Measurements from ENCODE around the gene SLC15A4. TPM values are rescaled to one million over a fixed set of nuclear protein-coding genes. Genes with fewer than 3 reads are reported as not detected.

Gene SLC15A4
- total RNA-seq, 2 donors from 2014 or later: 28.2 to 39.5 TPM

- no peaks in the 10 kb centered on the region for H3K27me3 ChIP-seq (ENCODE audit: control insufficient read depth, insufficient read depth, low read length, poor library complexity, severe bottlenecking)
- peak overlapping the region; percentile 37 for H3K4me3 ChIP-seq (ENCODE audit: low read length)
- peak; percentile 71 for DNase-seq
- H3K27ac ChIP-seq (ENCODE audit: low read depth, low read length): no peak overlapping the region
- H3K4me1 ChIP-seq (ENCODE audit: control insufficient read depth, insufficient read depth, low read length): peaks cover 6% of the 10 kb centered on the region
- H3K27me3 Mint-ChIP-seq (ENCODE audit: insufficient read depth): no peaks in the 10 kb centered on the region
- TF ChIP-seq, protein P1, sequence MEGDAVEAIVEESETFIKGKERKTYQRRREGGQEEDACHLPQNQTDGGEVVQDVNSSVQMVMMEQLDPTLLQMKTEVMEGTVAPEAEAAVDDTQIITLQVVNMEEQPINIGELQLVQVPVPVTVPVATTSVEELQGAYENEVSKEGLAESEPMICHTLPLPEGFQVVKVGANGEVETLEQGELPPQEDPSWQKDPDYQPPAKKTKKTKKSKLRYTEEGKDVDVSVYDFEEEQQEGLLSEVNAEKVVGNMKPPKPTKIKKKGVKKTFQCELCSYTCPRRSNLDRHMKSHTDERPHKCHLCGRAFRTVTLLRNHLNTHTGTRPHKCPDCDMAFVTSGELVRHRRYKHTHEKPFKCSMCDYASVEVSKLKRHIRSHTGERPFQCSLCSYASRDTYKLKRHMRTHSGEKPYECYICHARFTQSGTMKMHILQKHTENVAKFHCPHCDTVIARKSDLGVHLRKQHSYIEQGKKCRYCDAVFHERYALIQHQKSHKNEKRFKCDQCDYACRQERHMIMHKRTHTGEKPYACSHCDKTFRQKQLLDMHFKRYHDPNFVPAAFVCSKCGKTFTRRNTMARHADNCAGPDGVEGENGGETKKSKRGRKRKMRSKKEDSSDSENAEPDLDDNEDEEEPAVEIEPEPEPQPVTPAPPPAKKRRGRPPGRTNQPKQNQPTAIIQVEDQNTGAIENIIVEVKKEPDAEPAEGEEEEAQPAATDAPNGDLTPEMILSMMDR (conservative IDR thresholded peaks at IDR 0.05): no peak
- no peaks in the 10 kb centered on the region for H3K9me3 Mint-ChIP-seq
- H3K36me3 Mint-ChIP-seq (ENCODE audit: low read depth): peaks cover 20% of the 10 kb centered on the region
- no peaks in the 10 kb centered on the region for H3K9me3 ChIP-seq (ENCODE audit: control insufficient read depth, low read length)
- H3K4me1 Mint-ChIP-seq: peaks cover 36% of the 10 kb centered on the region
- H3K4me3 Mint-ChIP-seq: no peak overlapping the region
- H3K36me3 ChIP-seq (ENCODE audit: control insufficient read depth, insufficient read depth, low read length): peaks cover 36% of the 10 kb centered on the region
- peak overlapping the region; percentile 68 for H3K27ac Mint-ChIP-seq
- H3K9ac ChIP-seq (ENCODE audit: extremely low read depth, low read length, poor library complexity, severe bottlenecking): no peak overlapping the region
- WGBS, 2 experiments (ENCODE audit: insufficient coverage in 1 of 2, insufficient read length in 1 of 2): 84 to 88% methylated on average over 14 to 16 of the region's 16 CpGs
Measured at GRCh38 chr12:128819293-128820144, 4.2 kb downstream of the SLC15A4 start.

DNA sequence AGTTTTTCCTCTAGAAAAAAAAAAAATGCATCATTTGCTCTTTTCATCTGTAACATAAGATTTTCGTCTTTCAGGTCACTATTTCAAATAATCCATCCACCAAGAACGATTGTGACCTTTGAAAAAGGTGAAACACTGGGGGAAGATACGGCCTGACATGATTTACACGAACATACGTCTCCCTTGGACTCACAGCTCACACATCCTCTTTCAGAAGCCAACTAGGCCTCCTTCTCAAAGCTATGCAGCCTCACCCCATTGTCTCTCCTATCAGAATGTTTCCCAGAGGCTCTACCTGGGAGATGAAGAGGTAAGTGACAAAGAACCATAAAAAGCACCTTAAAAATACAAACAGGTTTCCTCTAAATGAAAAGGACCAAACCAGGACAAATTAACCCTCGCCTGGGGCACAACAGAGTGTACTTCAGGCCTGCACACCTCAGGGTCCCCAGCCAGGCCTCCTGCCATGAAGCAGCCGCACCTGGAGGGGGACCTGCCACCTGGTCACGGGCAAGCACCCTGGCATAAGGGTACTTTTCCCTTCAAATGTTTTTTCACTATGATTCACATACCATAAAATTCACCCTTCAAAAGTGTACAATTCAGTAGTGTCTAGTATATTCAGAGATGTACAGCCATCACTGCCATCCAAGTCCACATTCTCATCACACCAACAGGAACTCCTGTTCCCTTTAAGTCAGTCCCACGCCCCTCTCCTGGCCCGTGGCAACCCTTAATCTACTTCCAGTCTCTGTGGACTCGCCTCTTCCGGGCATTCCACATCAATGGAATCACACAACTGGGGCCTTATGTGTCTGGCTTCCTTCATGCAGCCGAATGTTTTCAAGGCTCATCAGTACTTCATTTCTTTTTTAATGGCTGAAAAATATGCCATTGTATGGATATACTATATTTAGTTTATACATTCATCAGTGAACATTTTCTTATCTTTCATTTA, 5.4 kb downstream of the SLC15A4 start:
- peaks cover 6% of the 10 kb centered on the region for H3K4me1 ChIP-seq (ENCODE audit: control insufficient read depth, insufficient read depth, low read length)
- peaks cover 47% of the 10 kb centered on the region for H3K36me3 ChIP-seq (ENCODE audit: control insufficient read depth, insufficient read depth, low read length)
- H3K9me3 Mint-ChIP-seq: no peaks in the 10 kb centered on the region
- no peaks in the 10 kb centered on the region for H3K27me3 ChIP-seq (ENCODE audit: control insufficient read depth, insufficient read depth, low read length, poor library complexity, severe bottlenecking)
- 90 to 92% methylated on average over 5 to 13 of the region's 13 CpGs for WGBS, 2 experiments (ENCODE audit: insufficient coverage in 1 of 2, insufficient read length in 1 of 2)
- H3K27ac ChIP-seq (ENCODE audit: low read depth, low read length): no peak overlapping the region
- DNase-seq: no peak
- no peak overlapping the region for H3K9ac ChIP-seq (ENCODE audit: extremely low read depth, low read length, poor library complexity, severe bottlenecking)
- no peaks in the 10 kb centered on the region for H3K9me3 ChIP-seq (ENCODE audit: control insufficient read depth, low read length)
- TF ChIP-seq, protein P1 (conservative IDR thresholded peaks at IDR 0.05): no peak
- no peaks in the 10 kb centered on the region for H3K27me3 Mint-ChIP-seq (ENCODE audit: insufficient read depth)
- no peak overlapping the region for H3K4me3 Mint-ChIP-seq
- peaks cover 36% of the 10 kb centered on the region for H3K4me1 Mint-ChIP-seq
- H3K27ac Mint-ChIP-seq: peak overlapping the region; percentile 58
- peaks cover 31% of the 10 kb centered on the region for H3K36me3 Mint-ChIP-seq (ENCODE audit: low read depth)
- no peak overlapping the region for H3K4me3 ChIP-seq (ENCODE audit: low read length)
